ENCODE measurements around the gene SLC46A1. TPM values are rescaled to one million over a fixed set of nuclear protein-coding genes. Genes with fewer than 3 reads are reported as not detected.

Gene SLC46A1
- total RNA-seq: 7.0 and 7.6 TPM in 2 replicates

DNA sequence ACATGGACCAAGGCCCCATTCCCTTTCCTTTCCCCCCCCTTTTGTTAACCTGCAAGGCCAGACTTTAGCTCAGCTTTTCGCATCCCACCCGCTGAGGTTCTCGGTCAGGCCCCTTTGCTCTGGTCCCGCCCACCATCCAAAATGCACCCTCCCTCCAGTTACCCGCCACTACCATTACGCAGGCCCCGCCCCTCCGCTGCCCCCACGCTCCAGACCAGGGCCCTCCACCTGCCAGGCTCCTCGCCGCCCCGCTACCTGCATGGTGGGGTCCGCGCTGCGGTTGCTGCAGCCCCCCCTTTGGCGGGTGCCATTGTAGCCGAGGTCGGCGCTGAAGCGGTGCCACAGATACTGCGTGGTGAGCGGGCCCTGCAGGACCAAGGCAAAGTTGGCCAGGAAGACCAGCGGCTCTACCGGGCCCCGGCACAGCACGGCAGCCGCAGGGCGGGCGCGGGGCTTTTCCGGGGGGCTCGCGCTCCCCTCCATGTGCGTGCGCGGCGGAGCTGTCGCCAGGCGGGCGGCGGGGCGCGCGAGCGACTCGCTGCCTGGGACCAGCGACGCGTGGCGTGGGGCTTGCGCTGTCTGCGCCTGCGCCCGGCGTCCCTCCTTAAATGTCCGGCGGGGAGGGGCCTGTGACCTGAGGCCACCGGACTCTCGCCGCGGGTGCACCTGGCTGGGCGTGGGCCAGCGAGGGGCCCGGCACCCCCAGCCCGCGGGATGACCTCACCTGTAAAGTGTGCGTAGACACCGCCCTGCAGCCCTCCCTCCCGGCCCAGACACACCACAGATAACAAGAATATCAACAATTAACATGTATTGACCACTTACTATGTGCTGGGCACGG is at the start of gene SLC46A1:
SLC46A1 (minus strand) TSS at position 581 of the 841 bp plus-strand sequence; CDS start at position 483, 98 bp downstream.

DNA sequence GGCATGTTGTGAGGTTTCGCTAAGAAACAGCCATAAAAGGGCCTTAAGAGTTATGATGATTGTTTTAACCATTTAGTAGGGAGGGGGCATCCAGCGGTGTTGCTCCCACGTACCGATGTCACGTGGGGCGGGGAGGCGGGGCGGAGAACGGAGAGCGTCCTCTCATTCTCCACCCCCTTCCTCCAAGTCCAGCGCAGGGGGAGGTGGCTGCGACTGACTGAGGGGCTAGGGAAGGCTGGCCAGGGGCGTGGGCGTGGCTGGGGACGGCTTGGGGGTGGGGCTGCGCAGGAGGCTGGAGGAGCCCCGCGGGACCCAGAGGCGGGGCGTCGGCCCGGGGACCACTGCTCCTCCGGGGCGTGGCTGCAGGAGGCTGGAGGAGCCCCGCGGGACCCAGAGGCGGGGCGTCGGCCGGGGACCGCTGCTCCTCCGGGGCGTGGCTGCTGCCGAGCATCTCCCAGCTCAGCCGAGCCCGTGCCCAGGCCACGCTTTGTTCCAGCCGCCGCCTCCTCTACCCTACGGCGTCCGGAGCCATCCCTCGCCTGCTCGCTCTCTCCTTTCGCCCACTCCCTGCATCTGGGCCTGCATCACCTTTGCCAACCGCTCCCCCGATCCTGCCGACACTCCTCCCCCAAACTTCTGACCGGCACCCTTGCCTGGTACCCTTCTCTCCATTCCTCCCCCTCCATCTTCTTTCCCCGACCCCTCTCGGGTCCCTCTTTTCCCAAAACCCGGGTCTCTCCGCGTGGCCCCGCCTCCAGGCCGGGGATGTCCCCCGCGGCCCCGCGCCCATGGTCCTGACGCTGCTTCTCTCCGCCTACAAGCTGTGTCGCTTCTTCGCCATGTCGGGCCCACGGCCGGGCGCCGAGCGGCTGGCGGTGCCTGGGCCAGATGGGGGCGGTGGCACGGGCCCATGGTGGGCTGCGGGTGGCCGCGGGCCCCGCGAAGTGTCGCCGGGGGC is 34.5 kb downstream of the SLC46A1 start, which contains the start of gene SARM1:
SARM1 (plus strand) TSS at position 450 of the 958 bp plus-strand sequence; CDS start at position 789, 339 bp downstream.

DNA sequence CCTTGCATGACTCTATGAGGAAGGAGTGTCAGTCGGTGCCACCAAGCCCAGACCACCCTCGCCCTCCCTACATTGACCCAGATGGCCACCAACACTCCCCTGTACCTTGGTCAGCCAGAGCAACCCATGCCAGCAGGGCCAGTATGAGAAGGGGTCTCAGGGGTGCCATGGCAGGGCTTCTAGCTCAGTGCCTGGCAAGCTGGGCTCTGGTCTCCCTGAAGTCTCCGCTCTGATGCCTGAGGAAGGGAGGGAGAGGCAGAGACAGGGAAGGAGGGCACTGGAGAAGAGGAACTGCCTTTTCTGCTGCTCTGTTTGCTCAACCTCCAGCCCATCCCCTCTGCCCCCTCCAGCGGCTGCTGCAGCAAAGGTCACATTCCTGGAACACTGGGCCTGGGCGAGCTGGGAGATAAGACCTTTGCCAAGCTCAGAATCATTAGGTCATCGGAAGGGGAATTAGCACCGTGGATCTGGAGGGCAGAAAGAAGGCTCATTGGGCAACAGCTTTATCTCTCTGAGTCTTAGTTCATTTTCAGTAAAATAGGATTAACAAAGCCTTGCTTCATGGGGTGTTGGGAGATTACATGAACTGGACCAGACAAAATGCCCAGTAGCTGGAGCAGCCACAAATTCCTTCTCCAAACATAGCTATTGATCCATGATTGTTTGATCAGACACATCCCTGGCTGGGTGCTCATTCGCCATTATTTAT is 35.8 kb downstream of the SLC46A1 start, which contains the start of gene VTN:
VTN (minus strand) TSS at position 273 of the 709 bp plus-strand sequence; CDS start at position 169, 104 bp downstream.

DNA sequence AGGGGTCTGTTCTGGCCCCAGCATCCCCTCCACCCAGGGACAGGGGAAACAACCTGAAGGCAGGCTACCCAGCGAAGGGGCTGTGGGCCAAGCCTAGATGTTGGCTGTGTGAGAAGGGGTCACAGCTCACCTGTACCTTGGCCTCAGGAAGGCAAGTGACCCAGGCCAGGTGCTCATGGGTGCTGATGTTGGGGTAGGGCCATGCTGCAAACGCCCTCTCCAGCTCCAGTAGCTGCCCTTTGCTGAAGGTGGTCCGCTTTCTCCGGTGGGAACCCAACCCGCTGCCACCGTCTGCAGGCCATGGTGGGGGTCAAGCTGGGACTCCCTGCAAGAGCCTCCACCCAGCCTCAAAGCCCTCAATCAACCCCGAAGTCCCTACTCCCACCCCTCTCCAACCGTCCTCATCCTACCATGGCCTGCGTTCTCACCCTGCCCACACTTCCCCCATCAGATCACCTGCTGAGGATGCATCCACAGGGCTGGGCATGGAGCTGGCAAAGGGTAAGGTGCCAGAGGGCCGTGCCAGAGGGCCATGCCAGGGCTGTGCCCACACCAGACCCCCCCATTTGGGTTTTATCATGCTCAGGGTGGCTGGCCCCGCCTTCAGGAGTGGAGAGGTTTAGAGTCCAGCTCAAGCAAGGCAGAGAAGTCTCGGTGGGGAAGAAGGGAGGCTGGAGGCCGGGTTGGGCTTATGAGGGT is 41.2 kb downstream of the SLC46A1 start, which contains the start of gene SEBOX:
SEBOX (minus strand) TSS at position 535 of the 699 bp plus-strand sequence; CDS start at position 487, 48 bp downstream.

DNA sequence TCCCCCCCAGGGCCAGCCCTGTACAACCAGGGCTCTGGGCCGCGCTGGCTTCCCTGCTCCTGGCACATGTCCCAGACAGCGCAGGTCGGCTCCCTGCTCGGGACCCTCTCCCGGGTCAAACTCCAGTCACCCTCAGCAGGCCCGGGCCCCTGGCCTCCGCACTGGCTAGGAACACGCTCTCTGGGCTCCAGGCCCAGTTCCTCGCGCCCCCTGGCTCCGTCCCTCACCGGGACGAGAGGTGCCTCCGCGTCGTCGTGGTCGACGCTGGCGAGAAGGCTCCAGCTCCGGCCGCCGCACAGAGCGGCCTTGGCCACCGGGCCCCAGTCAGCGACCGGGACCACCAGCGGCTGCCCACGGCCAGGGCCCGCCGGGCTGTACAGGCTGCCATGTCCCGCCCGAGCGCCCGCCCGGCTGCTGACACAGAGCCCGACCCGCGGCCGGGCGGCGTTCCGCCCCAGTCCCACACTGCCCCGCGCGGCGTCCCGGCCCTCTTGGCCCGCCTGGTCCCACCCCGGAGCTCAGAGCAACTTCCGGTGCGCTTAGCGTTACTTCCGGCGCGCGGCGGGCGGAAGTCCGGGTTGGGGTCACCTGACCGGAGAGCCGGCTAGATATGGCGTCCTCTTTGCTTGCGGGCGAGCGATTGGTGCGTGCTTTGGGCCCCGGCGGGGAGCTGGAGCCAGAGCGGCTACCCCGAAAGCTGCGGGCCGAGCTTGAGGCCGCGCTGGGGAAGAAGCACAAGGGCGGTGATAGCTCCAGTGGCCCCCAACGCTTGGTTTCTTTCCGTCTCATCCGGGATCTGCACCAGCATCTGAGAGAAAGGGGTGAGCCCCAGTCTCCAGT is 48.7 kb downstream of the SLC46A1 start, which contains the start of gene POLDIP2:
POLDIP2 (minus strand) TSS at position 467 of the 840 bp plus-strand sequence; CDS start at position 388, 79 bp downstream.

Other genes with a start within 250 kb of the SLC46A1 start
- gene TMEM97, start 87.0 kb downstream of the SLC46A1 start, total RNA-seq: 9.0 and 11.3 TPM in 2 replicates
- 52.9 and 63.3 TPM in 2 replicates for gene IFT20, start 70.7 kb downstream of the SLC46A1 start, total RNA-seq
- 31.2 and 33.3 TPM in 2 replicates for gene TNFAIP1, start 70.5 kb downstream of the SLC46A1 start, total RNA-seq
- 74.8 and 81.3 TPM in 2 replicates for gene POLDIP2, start 48.7 kb downstream of the SLC46A1 start, total RNA-seq
- not detected in 2 replicates for gene SEBOX, start 41.0 kb downstream of the SLC46A1 start, total RNA-seq
- 0.22 and 0.65 TPM in 2 replicates for gene VTN, start 35.9 kb downstream of the SLC46A1 start, total RNA-seq
- gene SARM1, start 34.5 kb downstream of the SLC46A1 start, total RNA-seq: 12.5 and 14.1 TPM in 2 replicates
- gene SLC13A2, start 67.4 kb upstream of the SLC46A1 start, total RNA-seq: not detected in 2 replicates
- gene FOXN1, start 100.1 kb upstream of the SLC46A1 start, total RNA-seq: 0.11 and 0.13 TPM in 2 replicates
- 20.5 and 23.0 TPM in 2 replicates for gene UNC119, start 146.4 kb upstream of the SLC46A1 start, total RNA-seq
- 48.9 and 52.0 TPM in 2 replicates for gene PIGS, start 165.3 kb upstream of the SLC46A1 start, total RNA-seq
- gene ALDOC, start 170.7 kb upstream of the SLC46A1 start, total RNA-seq: 38.7 and 48.5 TPM in 2 replicates
- 14.4 and 19.3 TPM in 2 replicates for gene SPAG5, start 192.8 kb upstream of the SLC46A1 start, total RNA-seq
- gene RSKR, start 208.0 kb upstream of the SLC46A1 start, total RNA-seq: 3.8 and 5.5 TPM in 2 replicates
- gene BLTP2, start 238.9 kb upstream of the SLC46A1 start, total RNA-seq: 148 and 156 TPM in 2 replicates